Measurements from ENCODE around the gene PUM1.

DNA sequence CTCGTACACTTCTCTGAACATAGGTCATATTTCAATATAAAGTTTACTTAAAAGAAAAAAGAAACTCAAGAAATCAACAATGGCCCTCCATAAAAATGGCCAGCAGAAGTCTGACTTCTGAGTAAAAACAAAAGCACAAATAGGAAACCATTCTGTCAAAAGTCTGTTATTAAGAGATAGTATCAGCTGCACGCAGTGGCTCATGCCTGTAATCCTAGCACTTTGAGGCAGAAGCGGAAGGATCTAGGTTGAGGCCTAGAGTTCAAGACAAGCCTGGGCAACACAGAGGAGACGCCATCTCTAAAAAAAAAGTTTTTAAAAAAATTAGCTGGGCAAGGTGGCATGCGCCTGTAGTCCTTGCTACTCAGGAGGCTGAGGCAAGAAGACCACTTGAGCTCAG lies 67.3 kb downstream of the PUM1 start:
- TF ChIP-seq, protein P1, sequence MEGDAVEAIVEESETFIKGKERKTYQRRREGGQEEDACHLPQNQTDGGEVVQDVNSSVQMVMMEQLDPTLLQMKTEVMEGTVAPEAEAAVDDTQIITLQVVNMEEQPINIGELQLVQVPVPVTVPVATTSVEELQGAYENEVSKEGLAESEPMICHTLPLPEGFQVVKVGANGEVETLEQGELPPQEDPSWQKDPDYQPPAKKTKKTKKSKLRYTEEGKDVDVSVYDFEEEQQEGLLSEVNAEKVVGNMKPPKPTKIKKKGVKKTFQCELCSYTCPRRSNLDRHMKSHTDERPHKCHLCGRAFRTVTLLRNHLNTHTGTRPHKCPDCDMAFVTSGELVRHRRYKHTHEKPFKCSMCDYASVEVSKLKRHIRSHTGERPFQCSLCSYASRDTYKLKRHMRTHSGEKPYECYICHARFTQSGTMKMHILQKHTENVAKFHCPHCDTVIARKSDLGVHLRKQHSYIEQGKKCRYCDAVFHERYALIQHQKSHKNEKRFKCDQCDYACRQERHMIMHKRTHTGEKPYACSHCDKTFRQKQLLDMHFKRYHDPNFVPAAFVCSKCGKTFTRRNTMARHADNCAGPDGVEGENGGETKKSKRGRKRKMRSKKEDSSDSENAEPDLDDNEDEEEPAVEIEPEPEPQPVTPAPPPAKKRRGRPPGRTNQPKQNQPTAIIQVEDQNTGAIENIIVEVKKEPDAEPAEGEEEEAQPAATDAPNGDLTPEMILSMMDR (IDR thresholded peaks at IDR 0.05): no peak
- no peak for TF ChIP-seq ZFX (IDR thresholded peaks at IDR 0.05; ENCODE audit: borderline replicate concordance)

Data from 22Rv1 (cell line).